NK-92 (cell line): Measurements from ENCODE around the gene CSH2.
"Not testable (repeated sequence)": the region's sequence is repeated elsewhere in the genome, so short reads cannot be mapped to it uniquely, and the experiment has no call there.

ENCODE experiments used
- DNase-seq: peaks from one replicate; lab custom pipeline; 2025; ENCODE audit not compliant: unreplicated experiment; lab: John Stamatoyannopoulos, UW

CSH2 gene

GRCh38 chr17:63873577-63873976 is at the start of gene CSH2:
TSS of gene CSH2 (minus strand) at chr17:63873677. CDS start at chr17:63873614, 63 bp downstream.
- not testable (repeated sequence) for DNase-seq

GRCh38 chr17:63922402-63922801 is 48.9 kb upstream of the CSH2 start:
- not testable (repeated sequence) for DNase-seq

- not testable (repeated sequence) for DNase-seq
Observed at GRCh38 chr17:63920779-63921178, 47.3 kb upstream of the CSH2 start.

GRCh38 chr17:63920050-63920449 is 46.6 kb upstream of the CSH2 start:
- DNase-seq = not testable (repeated sequence)

- DNase-seq = no peak
Observed at GRCh38 chr17:63919311-63919723, 45.8 kb upstream of the CSH2 start.

GRCh38 chr17:63918789-63919305 is 45.4 kb upstream of the CSH2 start, which contains the start of gene GH1:
TSS of gene GH1 (minus strand) at chr17:63918839. CDS start at chr17:63918776, 63 bp downstream.
- DNase-seq = not testable (repeated sequence)

- no peak for DNase-seq
Observed at GRCh38 chr17:63918305-63918704, 44.8 kb upstream of the CSH2 start.

GRCh38 chr17:63917646-63918045 is 44.2 kb upstream of the CSH2 start:
- no peak for DNase-seq

GRCh38 chr17:63917206-63917605 is 43.7 kb upstream of the CSH2 start:
- DNase-seq = not testable (repeated sequence)

- DNase-seq = no peak
Observed at GRCh38 chr17:63916566-63917185, 43.2 kb upstream of the CSH2 start.

- not testable (repeated sequence) for DNase-seq
Observed at GRCh38 chr17:63915753-63916152, 42.3 kb upstream of the CSH2 start.

GRCh38 chr17:63914471-63914870 is 41.0 kb upstream of the CSH2 start:
- DNase-seq = no peak

GRCh38 chr17:63911657-63912100 is 38.2 kb upstream of the CSH2 start:
- DNase-seq = no peak

- no peak for DNase-seq
Observed at GRCh38 chr17:63911041-63911635, 37.7 kb upstream of the CSH2 start, which contains the start of gene CSHL1. TSS of gene CSHL1 (minus strand) at chr17:63911258. CDS start at chr17:63911196, 62 bp downstream.

- DNase-seq = no peak
Observed at GRCh38 chr17:63910096-63910495, 36.6 kb upstream of the CSH2 start.

GRCh38 chr17:63909586-63909985 is 36.1 kb upstream of the CSH2 start:
- not testable (repeated sequence) for DNase-seq

- not testable (repeated sequence) for DNase-seq
Observed at GRCh38 chr17:63907161-63907778, 33.8 kb upstream of the CSH2 start.

- not testable (repeated sequence) for DNase-seq
Observed at GRCh38 chr17:63904796-63905195, 31.3 kb upstream of the CSH2 start.

GRCh38 chr17:63903787-63904201 is 30.3 kb upstream of the CSH2 start:
- not testable (repeated sequence) for DNase-seq

- DNase-seq = not testable (repeated sequence)
Observed at GRCh38 chr17:63901971-63902370, 28.5 kb upstream of the CSH2 start.

GRCh38 chr17:63898899-63899798 is 25.7 kb upstream of the CSH2 start:
- not testable (repeated sequence) for DNase-seq
